SK-N-DZ (cell line): ENCODE measurements around the gene ZBTB43. TPM values are rescaled to one million over a fixed set of nuclear protein-coding genes. Genes with fewer than 3 reads are reported as not detected.
"Not testable (repeated sequence)": the region's sequence is repeated elsewhere in the genome, so short reads cannot be mapped to it uniquely, and the experiment has no call there.

Experiments
- DNase-seq: peaks from one replicate; pipeline ENCODE4 v3.0.0-alpha.2; 2015; ENCODE audit warnings: low spot score
- polyA plus RNA-seq, 2 experiments: library from polyadenylated mRNA; depleted of rRNA; stranded (reverse); fragments of >200 nt; gene quantifications; 2 replicates each; pipeline ENCODE4 v1.2.3, GENCODE V29; 2014

Gene ZBTB43
- polyA plus RNA-seq (2014; cell fraction: cytosol; rRNA removed) = 6.3 and 7.6 TPM in 2 replicates
- polyA plus RNA-seq (2014; cell fraction: nucleus; rRNA removed) = 2.4 and 4.3 TPM in 2 replicates

DNA sequence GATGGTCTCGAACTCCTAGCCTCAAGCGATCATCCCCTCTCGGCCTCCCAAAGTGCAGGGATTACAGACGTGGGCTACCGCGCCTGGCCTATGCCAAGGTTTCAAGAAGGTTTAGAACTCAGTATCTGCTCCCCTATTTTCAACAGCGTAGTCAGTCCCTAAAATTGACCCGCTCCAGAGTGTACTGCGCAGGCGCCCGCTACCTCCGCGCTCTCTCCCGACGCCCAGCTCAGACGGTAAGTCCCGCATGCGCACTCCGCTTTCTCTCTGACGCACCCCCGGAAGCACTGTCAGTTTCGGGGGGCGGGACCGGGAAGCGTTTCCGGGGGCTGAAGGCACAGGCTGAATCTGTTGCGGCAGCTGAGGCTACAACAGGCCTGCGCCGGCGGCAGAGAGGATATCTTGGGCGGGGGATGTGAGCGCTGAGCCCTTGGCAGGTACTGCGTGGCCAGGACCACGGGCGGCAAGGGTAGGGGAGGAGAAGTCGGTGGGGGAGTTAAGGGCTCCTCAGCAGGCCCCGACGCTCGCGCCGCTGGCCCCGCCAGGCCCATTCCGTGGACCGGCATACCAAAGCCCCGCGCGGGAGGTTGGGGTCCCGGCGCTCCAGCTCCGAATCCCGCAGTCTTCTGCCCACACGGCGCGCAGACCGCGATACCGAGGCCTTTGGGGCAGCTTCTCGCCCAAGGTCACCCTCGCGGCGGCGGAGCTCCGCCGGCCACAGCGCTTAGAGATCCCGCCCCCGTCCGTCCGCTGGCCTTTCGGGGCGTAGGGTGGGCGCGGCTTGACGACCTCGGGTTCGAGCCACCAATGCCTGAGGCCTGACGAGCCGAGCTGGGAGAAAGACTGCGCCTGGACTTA is at the start of gene ZBTB43:
Gene ZBTB43, plus strand, starts transcription at position 345 of the 858 bp plus-strand sequence. CDS start 27,470 bp downstream, outside the sequence.
- DNase-seq = peak; percentile 96

DNA sequence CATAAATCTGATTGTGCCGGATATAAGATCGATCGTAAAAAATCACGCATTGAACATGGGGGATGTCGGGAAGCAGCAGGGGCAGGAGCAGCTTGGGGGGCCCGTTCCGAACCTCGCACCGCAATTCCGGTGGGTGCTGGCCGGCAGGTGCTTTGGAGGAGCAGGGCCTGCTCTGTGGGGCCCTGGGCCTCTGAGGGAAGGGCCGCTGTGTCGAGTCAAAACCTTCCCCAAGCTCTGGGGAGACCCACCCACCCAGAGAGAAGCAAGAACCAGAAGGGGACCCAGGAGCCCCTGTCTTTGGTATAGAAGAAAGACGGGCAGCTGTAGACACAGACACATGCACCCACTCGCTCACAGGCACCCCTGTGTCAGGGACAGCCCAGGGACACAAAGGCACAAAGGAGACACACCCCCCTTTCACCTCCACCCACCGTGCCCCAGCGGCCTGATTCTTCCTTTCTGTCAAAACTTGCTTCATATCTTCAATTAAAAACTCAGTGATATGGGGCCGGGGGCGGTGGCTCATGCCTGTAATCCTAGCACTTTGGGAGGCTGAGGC is 49.4 kb upstream of the ZBTB43 start:
- DNase-seq = no peak

DNA sequence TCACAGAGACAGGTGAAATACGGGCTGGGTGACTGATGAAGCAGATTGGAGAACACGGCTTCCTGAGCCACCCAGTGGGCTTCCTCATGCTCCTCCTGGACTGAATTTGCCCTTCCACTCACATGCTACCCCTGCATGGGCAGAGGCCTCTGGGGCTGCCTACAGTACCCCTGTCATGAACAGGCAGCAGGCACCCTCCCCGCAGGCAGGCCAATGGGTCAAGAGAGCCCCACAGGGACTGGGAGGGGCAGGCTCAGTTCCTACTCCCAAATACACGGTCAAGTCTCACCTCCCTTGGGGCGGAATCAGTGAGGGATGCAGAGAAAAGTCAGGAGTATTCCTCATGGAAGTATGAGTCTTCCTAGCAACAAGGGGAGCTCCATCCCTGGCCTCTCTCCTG is 48.6 kb upstream of the ZBTB43 start:
- no peak for DNase-seq

DNA sequence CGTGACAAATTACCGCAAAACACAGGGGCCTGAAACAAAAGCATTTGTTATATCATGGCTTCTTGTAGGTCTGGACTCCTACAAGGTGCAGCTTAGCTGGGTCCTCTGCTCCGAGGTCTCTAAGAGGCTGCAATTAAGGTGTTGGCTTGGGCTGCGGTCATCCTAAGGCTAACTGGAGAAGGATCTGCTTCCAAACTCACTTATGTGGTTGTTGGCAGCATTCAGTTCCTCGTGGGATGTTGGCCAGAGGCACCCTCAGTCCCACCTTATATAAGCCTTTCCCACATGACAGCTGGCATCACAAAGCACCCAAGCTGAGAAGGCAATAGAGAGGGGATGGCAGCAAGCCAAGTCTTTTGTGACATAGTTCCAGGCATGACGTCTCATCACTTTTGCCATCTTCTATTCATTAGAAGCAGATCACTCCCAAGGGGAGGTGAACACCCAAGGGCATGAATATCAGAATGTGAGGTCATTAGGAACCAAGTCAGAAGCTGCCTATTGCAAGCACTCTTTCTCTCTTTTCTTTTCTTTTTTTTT is 47.9 kb upstream of the ZBTB43 start:
- DNase-seq = no peak

DNA sequence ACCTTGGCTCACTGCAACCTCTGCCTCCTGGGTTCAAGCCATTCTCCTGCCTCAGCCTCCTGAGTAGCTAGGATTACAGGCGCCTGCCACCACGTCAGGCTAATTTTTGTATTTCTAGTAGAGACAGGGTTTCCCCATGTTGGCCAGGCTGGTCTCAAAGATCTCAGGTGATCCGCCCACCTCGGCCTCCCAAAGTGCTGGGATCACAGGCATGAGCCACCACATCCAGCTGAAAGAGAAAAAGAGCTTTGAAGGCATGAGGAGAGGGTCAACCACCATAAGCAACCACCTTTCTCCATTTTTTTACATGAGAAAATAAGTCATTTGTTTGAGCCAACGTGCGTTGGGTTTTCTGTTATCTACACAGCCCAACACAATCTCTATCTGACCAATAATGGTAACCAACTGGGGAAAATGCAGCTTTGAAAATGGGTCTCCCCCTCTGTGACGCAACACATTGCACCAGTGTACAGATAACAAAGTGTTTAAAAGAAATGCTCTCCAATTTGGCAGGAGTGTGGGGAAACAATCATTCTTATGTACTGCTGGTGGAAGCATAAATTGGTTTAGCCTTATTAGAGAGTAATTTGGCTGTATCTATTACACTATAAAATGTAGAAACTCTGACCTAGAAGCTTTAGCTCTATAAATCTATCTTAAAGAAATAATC is 45.8 kb upstream of the ZBTB43 start:
- DNase-seq = no peak

- no peak for DNase-seq
Observed at GRCh38 chr9:126761274-126761673, 43.6 kb upstream of the ZBTB43 start.

DNA sequence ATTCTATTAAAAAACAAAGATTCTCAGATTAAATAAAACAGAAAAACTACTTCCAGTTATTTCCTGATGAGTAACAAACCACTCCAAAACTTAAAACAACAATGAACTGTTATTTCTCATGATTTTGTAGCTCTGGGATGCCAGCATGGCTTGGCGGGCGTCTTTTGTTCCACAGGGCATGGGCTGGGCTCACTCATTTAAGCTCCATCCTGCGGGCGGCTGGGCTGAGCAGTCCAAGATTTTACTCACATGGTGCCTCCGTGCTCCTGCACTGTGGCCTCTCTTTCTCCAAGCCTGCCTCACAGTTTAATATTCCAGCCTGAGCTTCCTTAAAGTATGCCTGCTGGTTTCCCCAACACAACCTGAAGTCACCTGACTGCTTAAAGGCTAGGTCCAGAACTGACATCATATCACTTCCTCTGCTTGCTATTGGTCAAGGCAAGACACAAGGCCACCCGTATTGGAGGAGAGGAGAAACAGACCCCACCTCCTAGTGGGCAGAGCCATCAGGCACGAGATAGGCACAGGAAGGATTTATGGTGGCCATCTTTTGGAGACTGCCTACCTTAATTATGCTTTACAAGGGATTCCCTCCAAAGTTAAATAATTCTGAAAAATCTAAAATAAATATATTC is 41.6 kb upstream of the ZBTB43 start:
- DNase-seq = no peak

DNA sequence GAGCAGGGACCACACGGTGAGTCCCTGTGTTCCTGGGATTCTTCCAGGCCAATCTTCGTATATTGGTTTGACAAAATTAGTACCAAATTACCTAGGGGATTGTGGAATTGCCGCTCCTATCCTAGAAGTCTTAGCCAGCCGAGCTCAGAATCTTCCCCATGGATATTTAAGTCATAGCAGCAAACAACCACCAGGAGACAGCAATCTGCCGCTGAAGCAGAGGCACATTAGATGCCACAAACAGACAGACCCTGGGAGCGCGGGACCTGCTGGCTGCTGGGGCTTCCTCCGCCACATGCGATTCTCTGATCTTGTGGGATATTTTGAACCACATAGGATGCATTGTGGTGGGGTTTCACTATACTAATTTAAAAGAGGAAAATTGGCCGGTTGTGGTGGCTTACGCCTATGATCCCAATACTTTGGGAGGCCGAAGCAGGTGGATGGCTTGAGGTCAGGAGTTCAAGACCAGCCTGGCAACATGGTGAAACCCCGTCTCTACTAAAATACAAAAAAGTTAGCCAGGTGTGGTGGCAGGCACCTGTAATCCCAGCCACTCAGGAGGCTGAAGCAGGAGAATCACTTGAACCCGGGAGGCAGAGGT is 31.7 kb upstream of the ZBTB43 start:
- DNase-seq = peak; percentile 42

DNA sequence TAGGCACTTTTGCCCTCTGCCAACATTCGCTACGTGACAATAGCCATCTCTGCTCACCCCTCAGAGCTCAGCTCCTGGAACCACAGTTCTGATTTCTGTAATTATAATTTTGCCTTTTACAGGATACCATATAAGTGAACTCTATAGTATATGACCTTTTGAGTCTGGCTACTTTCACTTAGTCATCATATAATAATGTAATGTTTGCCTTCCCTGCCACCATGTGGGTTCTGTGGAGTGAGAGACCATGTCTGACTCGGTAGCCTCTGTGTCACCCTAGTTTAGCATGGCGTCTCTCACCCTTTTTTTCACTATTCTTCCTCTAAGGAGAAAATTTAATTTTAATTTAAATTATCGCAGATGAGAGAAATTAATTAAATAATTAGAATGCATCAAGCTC is 28.9 kb upstream of the ZBTB43 start:
- DNase-seq = no peak

DNA sequence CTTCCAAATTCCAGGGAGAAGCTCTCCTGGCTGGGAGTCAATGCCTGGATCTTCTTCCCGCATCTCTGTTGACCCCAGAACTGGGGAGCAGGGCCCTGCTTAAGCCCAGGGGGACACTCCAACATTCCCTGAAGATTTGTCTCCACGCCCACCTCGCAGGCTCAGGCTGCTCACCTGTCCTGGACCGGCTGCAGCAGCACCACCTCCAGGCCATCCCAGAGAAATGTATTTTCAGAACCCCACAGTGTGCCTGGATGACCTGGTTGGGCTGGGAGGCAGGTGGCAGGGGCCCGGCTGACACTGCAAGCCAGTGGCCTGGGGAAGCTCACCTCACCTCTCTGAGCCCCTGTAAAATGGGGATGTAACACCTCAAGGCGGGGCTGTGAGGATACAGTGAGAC is 27.1 kb upstream of the ZBTB43 start:
- no peak for DNase-seq

- DNase-seq = no peak
Observed at GRCh38 chr9:126778141-126778540, 26.7 kb upstream of the ZBTB43 start.

GRCh38 chr9:126778696-126779095 is 26.1 kb upstream of the ZBTB43 start:
- DNase-seq = not testable (repeated sequence)

DNA sequence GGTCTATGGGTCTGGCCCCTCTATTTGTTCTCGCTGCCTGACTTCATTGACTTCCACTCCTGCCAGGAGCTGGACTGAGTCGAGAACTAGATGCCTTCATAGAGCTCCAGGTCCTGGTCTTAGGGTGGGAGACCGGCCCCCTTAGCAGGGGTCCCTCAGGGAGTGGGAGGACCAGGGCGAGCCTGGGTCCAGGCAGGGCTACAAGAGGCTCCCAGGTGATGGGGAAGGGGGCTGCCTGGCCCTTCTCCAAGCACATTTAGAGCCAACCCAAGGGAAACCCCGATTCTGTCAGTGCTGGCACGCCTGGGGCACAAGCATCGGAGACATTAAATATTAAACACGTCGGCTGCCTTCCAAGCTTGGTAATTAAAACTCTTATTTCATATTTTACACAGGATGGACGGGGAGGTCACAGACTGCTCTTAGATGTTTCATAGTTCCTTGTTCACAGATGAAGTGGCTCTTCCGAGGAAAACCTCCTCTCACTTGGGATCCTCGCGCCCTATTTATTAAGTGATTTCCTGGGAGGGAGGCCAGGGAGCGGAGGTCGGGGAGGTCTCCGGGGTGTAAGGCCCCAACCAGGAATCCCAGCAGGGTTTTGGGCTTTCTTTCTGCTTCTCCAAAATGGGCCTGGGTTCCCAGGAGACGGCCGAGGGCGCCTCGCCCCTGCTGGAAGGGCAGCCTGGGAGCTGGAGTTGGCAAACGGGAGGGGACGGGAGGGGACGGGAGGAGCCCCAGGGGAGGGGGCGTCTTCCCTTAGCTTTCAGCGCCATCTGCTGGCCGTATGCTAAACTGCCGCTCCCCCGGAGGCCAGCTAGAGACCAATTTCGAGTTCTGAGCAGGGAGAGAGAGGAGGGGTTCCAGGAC is 23.4 kb upstream of the ZBTB43 start:
- DNase-seq = peak; percentile 75

DNA sequence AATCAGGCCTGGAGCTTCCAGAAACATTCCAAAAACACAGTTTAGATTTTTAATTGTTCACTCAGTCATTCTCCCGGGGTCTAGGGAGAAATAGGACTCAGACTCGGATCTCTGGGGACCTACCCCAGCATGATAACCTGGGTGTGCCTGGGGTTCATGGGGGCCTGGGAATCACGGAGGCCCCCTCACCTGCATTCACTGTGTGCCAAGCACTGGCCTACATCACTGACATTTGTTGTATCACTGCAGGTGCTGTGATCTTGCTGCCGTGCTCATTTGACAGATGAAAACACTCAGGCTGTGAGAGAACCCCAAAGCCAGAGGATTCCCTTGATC is 22.8 kb upstream of the ZBTB43 start:
- no peak for DNase-seq

DNA sequence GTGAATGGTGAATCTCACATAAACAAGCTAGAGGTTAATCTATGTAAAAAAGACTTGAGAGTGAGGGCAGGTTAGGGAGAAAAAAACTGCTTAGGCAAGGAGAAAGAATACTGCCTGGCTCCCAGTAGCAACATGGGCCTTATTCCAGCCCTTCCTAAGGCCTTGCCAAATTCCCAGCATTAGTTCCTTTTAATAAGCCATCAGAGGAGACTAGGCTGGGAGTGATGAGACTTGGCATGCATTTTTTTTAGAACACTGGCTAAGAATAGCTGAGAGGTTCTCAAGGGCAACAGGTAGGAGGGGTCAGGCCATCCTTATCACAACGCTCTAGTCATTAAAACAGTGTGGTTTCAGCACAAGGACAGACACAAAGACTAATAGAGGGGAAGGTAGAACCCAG is 20.9 kb upstream of the ZBTB43 start:
- no peak for DNase-seq

- no peak for DNase-seq
Observed at GRCh38 chr9:126784401-126784800, 20.4 kb upstream of the ZBTB43 start.

GRCh38 chr9:126784841-126785240 is 20.0 kb upstream of the ZBTB43 start:
- DNase-seq = not testable (repeated sequence)

DNA sequence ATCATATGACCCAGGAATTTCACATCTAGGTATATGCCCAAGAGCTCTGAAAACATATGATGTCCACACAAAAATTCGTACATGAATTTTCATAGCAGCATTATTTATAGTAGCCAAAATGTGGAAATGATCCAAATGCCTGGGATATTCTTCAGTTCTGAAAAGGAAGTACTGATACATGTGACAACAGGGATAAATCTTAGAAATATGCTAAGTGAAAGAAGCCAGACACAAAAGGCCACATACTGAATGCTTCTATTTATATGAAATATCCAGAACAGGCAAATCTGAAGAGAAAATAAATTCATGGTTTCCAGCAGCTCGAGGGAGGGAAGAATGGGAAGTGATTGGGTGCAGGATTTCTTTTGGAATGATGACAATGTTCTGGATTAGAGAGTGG is 16.8 kb upstream of the ZBTB43 start:
- no peak for DNase-seq

- no peak for DNase-seq
Observed at GRCh38 chr9:126788634-126789349, 16.0 kb upstream of the ZBTB43 start.

DNA sequence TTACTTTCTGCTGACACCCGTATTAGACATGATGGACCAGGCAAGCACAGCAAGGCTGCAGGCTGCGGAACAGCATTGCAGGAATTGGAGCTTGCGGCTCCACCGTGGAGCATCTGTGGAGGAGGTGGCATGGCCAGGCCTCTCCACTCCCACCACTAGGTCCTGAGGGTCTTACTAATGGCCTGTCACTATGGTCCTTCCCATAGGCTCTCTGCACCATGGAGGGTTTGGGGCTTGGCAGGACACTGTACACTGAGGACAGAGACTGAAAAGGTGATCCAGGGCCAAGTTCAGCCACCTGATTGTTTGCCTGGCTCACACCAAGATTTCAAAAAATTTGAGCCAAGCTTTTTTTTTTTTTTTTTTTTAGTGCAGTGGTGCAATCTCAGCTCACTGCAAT is 14.3 kb upstream of the ZBTB43 start:
- no peak for DNase-seq
